ENCODE results near the gene CAND2.
A peak's percentile ranks its signal among the peaks of the same experiment; 100 is the strongest.
"Not testable (repeated sequence)": the region's sequence is repeated elsewhere in the genome, so short reads cannot be mapped to it uniquely, and the experiment has no call there.

The CAND2 gene

DNA sequence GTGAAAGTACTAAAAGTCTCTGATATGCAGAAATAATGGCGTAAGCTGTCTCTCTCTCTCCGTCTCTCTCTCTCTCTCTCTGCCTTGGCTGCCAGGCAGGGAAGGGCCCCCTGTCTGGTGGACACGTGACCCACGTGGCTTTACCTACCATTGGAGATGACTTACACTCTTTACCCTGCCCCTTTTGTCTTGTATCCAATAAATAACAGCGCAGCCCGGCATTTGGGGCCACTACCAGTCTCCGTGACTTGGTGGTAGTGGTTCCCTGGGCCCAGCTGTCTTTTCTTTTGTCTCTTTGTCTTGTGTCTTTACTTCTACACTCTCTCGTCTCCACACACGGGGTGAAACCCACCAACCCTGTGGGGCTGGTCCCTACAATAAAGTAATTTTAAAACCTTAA, 25.2 kb upstream of the CAND2 start:
- DNase-seq (ENCODE audit: low read depth in 2 of 2), result no peak

DNA sequence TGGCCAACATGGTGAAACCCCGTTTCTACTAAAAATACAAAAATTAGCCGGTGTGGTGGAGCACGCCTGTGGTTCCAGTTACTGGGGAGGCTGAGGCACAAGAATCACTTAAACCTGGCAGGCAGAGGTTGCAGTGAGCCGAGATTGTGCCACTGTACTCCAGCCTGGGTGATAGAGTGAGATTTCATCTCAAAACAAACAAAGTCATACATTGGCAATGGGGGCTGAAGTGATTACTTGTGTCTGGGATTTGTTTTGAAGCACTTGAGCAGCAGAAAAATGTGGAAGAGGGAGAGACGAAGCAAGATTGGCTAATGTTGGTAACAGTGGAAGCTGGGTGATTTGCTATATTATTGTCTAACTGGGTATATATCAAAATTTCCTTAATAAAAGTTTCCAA, 24.0 kb upstream of the CAND2 start:
- DNase-seq (ENCODE audit: low read depth in 2 of 2), result no peak

DNA sequence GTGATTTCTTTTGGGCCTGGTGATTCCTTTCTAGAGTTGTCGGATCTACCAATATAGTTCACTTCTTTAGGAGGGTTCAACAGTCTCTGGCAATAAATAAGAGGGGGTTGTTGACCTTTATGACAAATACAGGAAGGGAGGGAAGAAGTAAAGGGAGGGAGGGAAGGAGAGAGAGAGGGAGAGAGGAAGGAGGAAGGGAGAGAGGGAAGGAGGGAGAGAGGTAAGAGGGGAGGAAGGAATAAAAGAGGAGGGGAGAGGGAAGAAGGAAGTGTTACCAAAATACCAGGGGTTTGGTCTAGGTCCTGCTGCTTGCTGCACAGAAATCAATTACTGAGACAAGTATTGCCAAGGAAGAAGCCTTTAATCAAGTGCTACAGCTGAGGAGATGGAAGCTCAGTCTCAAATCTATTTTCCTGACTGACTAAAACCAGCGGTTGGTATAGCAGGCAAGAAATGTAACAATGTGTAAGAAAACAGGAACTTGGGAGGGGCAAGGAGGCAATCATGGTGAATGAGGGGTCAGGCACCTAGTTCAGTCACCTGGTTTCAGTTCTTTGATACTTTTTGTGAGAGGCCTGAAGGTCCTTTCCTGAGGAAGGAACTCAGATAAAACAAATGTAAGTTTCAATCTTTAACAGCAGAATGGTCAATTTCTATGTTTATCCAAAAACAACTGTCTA, 23.3 kb upstream of the CAND2 start:
- no peak for DNase-seq (ENCODE audit: low read depth in 2 of 2)

DNA sequence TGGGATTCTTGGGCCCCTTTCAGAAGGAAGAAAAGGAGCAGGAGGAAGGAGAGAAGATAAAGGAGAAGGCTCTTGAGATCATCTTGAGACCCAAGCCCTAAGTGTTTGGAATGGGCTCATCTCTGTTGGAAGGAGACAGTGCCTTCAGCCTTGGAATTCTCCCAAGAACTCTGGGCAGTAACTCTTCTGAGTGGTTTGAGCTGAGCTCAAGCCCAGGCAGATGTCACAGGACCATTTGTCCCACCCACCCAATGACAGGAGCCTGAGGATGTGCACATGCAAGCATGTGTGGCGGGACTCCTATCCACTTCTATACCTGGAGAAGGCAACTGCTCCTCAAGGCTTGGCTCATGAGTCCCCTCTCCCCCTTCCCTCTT, 22.8 kb upstream of the CAND2 start:
- no peak for DNase-seq (ENCODE audit: low read depth in 2 of 2)

DNA sequence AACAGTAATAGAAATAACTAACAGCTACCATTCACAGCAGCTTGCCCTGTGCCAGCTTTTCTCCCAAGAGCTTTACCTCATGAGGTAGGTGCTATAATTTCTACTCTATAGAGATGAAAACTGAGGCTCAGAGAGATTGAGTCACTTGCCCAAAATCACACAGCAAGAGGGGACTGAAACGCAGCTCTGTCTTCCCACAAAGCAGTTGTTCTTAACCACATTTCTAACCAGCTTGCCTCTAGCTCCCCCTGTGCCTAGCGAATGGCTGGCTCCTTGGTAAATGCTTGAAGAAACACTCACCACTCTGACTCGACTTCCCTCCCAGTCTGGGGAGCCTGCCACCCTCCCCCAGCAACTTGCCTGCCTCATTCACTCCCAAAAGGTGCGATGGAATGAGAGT, 21.9 kb upstream of the CAND2 start:
- DNase-seq (ENCODE audit: low read depth in 2 of 2), result no peak

DNA sequence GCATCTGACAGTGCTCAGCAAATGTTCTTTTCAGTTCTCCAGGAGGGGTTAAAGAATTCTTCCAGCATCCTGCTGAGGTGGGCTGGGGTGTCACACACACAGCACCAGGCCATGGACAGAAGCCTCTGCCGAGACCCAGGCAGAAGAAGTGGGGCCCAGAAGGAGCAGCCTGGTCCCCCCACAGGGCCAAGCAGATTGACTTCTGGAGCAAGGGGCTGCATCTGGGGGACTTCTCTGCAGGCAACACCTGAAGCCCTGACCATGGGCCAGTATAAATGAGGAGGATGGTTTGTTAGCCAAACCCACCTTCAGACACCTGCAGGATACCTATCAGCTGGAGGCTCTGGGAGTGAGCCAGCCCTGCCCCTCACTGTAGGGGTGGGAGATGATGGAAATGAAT, 21.3 kb upstream of the CAND2 start:
- DNase-seq (ENCODE audit: low read depth in 2 of 2), result no peak

DNA sequence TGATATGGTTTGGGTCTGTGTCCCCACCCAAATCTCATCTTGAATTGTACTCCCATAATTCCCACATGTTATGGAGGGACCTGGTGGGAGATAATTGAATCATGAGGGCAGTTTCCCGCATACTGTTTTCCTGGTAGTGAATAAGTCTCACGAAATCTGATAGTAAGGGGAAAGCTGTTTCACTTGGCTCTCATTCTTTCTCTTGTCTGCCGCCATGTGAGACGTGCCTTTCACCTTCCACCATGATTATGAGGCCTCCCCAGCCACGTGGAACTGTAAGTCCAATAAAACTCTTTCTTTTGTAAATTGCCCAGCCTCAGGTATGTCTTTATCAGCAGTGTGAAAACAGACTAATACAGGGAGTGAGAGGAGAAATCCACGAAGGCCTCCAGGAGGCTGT, 20.5 kb upstream of the CAND2 start:
- DNase-seq (ENCODE audit: low read depth in 2 of 2), result not testable (repeated sequence)

DNA sequence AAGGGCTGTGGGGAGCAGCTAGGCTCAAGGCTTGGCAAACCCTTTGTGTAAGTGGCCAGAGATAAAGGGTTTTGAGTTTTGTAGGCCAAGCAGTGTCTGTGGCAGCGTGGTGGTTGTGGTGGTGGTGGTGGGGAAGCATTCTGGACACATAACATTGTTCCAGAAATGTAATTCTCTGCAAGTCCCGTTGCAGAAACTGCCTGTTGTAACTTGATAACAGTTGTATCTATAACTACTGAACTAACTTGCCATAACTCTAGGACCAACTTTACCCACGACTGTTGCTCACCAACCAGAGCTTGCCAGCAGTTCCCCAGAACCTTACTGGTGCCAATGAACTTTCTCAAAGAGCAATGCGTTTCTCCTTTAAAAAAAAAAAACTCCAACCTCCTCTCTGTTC, 19.3 kb upstream of the CAND2 start:
- DNase-seq (ENCODE audit: low read depth in 2 of 2), result no peak

DNA sequence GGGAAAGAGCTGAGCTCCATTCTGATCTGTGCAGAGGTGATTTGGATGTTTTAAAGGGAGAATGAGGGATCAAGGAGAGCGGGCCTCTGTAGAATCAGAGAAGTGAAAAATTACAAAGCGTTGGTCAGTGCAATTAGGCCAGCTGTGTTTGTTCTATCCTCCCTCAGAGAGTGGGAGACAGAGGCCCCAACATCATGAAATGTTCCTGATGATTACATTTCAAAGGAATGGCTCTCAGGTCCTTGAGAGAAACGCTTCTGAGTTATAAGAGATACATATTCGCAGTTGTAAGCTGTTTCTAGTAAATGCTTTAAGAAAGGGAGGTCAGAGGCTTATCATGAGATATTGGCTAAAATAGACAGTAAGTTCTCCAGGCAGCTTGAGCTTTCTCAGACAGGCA, 15.7 kb upstream of the CAND2 start:
- no peak for DNase-seq (ENCODE audit: low read depth in 2 of 2)

DNA sequence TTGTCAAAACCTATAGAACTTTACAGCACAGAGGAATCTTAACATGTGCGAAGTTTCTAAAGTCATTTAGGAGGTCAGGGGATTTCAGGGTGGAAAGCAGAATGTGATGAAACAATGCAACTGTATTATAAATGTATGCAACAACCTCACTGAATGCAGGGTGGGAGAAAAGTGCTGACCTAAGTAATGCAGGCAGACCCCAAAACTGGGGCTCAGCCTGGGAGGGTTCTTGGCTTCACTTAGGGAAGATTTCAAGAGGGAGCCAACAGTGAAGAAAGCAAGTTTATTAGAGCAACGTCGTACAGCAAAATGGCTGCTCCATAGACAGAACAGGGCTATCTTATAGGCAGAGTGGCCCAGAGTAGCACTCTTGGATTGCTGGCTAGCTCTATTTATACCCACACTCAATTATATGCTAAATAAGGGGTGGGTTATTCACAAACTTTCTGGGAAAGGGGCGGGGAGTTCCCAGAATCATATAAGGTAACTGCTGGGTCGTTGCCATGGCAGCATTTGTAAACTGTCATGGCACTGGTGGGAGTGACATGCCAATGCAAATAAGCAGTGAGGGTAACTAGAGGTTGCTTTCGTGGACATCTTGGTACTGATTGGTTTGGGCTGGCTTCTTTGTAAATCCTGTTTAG, 14.2 kb upstream of the CAND2 start:
- DNase-seq (ENCODE audit: low read depth in 2 of 2), result no peak

DNA sequence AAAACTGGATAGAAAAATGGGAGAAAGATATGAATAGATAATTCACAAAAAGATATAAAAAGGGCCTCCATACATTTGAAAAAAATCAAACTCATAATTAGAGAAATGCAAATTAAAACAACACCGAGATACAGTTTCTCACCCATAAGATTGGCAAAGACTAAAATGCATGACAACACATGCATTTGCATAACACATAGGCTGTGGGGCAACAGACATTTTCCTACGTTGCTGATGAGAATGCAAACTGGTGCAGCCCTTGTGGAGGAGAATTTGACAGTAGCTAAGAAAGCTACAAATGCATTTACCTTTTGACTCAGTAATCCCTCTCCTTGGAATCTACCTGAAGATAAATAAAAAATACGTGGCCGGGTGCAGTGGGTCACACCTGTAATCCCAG, 11.4 kb upstream of the CAND2 start:
- no peak for DNase-seq (ENCODE audit: low read depth in 2 of 2)

DNA sequence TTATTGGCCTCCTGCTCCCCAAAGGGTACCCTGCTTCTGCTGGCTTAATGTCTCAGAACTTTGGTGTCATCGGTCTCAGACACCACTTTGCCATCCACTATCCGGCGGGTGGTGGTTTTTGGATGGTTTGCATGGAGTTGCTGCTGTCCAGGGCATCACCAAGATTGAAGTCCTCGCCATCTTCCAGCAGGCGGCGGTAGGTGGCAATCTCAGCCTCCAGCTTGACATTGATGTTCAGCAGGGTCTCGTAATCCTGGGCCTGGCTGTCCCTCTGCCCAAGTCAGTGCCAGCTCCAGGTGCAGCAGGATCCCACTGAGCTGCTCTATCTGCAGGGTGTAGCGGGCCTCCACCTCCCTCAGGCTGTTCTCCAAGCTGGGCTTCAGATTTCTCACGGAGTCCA, 9.1 kb upstream of the CAND2 start:
- DNase-seq (ENCODE audit: low read depth in 2 of 2), result peak; percentile 32 to 49

DNA sequence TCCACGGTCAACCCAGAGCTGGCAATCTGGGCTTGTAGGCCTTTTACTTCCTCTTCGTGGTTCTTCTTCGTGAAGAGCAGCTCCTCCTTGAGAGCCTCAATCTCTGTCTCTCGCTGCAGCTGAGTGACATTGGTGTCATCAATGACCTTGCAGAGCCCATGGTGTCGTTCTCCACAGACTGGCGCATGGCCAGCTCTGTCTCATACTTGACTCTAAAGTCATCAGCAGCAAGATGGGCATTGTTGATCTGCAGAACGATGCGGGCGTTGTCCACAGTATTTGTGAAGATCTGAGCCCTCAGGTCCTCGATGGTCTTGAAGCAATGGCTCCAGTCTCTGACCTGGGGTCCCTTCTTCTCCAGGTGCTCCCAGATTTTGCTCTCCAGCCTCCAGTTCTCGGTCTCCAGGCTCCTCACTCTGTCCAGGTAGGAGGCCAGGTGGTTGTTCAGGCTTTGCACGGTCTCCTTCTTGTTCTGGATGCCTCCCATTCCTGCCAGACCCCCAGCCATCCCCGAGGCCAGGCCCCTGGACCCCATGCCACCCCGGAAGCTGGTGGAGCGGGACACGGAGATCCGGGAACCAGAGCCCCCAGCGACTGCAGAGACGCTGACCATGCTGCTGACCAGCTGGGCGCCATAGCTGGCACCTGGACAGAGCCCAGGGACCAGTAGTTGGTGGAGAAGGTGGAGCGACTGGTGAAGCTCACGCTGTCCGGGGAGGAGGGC, 8.4 kb upstream of the CAND2 start:
- not testable (repeated sequence) for DNase-seq (ENCODE audit: low read depth in 2 of 2)

DNA sequence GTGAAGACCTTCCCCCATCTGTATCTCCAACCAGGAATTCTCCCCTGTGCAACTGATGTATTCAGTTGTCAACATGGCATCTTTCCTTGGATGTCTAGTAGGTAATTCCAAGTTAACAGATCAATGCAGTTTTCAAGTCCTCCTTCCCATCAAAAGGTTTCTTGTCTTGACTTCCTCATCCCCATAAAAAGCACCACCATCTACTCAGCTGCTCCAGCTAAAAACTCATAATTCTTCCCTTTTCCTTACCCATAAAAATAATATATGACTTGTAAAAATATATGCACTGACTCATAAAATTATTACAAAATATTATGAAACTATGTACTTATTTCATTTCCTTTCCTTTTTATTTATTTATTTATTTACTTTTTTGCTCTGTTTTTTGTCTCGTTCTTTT, 5.0 kb upstream of the CAND2 start:
- DNase-seq (ENCODE audit: low read depth in 2 of 2), result no peak

DNA sequence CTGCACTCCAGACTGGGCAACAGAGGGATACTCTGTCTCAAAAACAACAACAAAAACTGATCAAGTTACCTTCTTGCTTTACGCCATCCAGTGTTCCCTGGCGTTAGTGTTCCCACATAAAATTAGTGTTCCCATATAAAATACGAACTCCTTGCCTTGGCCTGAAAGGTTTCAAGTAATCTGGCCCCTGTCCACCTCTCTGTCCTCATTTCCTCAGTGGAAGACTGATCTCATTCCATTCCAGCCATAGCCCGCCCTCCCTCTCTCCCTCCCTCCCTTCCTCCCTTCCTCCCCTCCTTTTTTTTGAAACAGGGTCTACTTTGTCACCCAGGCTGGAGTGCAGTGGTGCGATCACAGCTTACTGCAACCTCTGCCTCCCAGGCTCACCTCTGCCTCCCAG, 2.8 kb upstream of the CAND2 start:
- no peak for DNase-seq (ENCODE audit: low read depth in 2 of 2)

DNA sequence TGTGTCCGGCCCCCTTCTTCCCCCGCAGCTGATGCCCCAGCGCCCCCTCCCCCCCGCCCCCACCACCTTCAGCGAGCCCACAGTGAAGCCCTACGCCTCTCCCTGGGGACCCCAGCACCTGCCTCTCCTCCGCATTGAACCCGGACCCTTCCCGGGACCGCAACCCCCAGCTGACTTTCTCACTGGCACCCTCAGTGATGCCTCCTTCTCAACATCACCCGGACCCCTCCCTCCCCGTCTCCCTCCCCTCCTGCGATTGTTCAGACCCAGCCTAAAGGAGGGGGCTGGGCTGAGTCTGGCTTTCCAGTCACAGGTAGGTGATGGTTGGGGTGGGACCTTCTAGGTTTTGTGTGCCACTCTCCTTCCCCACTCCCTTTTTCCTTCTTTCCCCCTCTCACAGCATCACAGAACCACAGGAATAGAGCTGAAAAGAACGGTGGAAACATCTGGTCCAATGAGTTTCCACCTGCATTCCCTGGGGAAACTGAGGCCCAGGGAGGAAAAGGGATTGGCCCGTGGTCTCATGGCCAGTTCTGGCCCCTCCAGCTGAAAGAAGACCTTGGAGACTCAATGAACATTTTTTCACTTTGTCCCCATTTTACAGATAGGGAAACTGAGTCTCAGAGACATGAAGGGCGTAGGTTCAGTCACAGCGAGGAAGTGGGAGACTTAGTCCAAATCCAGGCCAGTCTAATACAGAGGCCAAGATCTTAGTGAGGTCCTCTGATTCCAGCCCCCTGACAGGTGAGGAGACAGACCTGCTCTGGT, 828 bp downstream of the CAND2 start:
- no peak for DNase-seq (ENCODE audit: low read depth in 2 of 2)

DNA sequence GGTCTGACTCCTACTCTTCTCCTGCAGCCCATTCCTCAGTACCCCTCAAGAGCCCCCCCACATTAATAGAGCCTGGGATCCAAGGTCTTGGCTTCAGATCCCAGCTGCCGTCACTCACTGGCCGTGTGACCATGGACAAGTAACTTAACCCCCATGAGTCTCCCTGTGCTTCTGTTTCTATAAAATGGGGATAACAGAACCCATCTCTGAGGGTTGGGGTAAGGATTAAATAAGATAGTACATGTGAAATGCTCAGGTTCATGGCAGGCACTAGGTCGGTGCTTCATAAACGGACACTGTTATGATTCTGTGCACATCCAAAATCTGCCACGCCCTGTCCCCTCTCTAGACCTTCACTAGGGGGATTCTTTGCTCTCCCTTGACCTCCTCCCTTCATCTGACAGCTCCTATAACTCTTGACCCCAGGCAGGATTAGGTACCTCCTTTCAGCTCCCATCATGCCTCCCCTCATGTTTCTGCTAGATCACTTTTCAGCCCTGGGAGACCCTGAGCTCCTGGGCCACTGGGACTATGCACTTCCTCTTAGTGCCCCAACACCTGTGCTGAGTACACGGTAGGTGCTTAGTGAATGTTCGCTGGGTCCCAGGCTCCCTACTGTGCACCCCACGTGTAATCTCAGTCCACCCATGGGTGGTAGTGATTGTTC, 1.5 kb downstream of the CAND2 start:
- DNase-seq (ENCODE audit: low read depth in 2 of 2), result no peak

DNA sequence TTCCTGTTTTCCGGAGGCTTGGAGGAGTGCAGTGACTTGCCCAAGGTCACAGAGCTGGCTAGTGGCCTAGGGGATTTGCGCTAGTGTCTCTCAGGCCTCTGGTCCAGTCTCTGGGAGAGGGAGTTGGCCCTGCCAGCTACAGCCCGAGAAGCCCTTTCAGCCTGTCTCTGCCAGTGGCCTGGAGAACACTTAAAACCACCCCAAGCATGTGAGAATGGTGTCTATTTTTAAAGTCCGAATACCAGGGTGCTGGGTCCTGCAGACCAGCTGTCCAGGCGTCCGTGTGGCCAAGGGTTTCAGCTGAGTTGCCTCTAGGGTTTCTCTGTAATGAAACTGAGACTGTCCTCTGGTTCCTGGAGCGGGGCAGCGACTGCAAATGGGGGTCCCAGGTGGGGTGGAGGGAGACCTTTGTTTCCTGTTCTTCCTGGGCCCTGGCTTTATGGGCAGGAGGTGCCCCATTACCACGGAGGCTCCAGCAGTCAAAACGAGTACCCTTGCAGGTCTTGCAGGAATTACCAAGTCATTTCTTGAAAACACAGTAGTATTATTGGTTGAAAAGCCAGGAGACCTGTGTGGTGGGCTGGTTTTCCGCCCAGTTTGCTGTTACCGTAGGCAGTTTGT, 2.2 kb downstream of the CAND2 start:
- no peak for DNase-seq (ENCODE audit: low read depth in 2 of 2)

DNA sequence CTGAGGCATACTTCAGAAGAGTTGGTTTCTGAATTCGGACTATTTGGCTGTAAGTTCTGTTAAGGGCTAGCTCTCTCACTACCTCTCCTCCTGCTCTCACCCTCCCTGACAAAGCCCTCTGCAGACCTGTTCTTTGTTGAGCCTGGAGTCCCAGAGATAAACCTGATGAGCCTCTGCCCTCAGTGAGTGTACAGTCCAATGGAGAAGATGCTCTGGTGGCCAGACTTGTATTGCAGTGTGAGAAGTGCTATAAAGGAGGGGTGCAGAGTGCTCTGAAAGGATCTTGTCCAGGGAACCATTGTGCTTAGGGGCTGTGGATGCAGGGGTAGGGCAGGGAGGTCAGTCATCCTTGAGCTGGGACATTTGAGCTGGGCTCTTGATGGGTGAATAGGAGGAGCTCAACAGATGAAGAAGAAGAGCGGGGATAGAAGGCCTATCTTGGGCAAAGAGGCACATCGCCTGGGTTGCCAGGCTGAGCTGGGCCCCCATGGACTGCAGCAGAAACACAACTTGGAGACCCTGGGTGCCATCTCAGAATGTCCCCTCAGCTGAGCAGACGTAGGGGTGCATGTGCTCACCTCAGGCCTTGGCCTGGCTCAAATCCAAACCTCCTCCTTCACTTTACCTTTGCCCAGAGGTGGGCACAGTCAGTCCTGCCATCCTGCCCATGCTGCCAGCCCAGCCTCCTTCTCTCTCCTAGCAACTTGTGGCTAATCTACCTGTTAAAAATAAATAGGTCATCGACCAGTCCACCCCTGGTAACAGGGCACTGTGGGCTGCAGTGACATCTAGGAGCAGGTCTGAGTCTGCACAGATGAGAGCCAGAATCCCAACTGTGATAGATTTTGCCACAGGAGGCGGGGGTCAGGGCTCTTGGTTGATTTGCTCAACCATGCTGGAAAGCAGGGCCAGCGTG, 3.3 kb downstream of the CAND2 start:
- DNase-seq (ENCODE audit: low read depth in 2 of 2), result no peak

DNA sequence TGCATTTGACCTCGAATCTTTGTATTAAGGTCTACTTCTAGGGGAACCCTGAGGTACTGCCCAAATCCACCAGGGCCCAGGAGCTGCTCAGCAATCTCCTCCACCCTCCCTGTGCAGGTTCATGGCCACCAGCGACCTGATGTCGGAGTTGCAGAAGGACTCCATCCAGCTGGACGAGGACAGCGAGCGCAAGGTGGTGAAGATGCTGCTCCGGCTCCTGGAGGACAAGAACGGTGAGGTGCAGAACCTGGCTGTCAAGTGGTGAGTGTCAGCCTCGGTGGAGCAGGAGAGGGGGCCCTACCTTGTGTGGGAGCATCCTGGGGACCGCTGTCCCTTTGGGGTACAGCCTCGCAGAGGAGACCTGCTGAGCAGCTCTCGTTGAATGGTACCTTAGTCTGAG, 6.9 kb downstream of the CAND2 start:
- no peak for DNase-seq (ENCODE audit: low read depth in 2 of 2)

Data from stimulated activated CD8-positive, alpha-beta memory T cell treated with anti-CD3 and anti-CD28 coated beads, Interleukin-15, amount 100 ng/mL, for 48 hours (primary cell).